ENCODE data around the gene CCDC157.

DNA sequence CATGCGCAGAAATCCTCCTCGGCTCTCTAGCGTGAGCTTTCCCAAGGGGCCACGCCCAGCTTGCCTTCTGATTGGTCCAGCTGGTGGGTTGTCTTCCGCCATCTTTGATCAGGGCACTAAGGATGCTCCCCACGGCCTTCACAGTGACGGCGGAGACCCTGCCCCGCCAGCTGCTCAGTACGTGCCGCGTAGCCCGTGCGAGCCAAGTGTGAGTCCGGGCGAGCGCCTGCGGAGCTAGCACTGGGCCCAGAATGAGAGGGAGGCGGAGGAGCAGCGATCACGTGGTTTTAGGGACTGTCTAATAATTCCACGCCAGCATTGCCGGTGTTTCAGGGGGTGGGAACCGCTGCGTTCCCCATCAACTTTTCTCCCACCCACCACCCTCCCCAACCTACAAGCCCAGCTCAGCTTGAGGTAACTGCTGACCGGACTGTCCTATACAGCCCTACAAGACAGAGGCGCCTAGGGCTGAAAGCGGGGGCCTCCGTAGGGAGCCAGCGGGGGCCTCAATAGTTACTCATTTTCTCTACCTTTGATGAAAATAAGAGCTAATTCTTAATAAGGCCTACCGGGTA, 67.2 kb downstream of the CCDC157 start:
- TF ChIP-seq EP300 (IDR thresholded peaks at IDR 0.05) (no peak), POLR2AphosphoS5 (IDR thresholded peaks at IDR 0.05) (peak; percentile 98), POLR2A (IDR thresholded peaks at IDR 0.05) (peak in 1 of 2 donors; percentile 41)
- TF ChIP-seq, protein P1, sequence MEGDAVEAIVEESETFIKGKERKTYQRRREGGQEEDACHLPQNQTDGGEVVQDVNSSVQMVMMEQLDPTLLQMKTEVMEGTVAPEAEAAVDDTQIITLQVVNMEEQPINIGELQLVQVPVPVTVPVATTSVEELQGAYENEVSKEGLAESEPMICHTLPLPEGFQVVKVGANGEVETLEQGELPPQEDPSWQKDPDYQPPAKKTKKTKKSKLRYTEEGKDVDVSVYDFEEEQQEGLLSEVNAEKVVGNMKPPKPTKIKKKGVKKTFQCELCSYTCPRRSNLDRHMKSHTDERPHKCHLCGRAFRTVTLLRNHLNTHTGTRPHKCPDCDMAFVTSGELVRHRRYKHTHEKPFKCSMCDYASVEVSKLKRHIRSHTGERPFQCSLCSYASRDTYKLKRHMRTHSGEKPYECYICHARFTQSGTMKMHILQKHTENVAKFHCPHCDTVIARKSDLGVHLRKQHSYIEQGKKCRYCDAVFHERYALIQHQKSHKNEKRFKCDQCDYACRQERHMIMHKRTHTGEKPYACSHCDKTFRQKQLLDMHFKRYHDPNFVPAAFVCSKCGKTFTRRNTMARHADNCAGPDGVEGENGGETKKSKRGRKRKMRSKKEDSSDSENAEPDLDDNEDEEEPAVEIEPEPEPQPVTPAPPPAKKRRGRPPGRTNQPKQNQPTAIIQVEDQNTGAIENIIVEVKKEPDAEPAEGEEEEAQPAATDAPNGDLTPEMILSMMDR (IDR thresholded peaks at IDR 0.05) = peak in 1 of 4 experiments; percentile 11

Data from gastroesophageal sphincter (tissue), 3 donors.